ENCODE data around the gene CARNS1.

- TF ChIP-seq CTCF (IDR thresholded peaks at IDR 0.05; ENCODE audit: low read depth, low read length, missing input control) (no peak), MAX (IDR thresholded peaks at IDR 0.05) (no peak), REST (IDR thresholded peaks at IDR 0.05) (no peak), RAD21 (IDR thresholded peaks at IDR 0.05) (no peak)
These were observed 39.6 kb downstream of the CARNS1 start, which contains the start of gene CABP4 for GRCh38 chr11:67455054-67455453.

All from liver (tissue), 3 donors.